GM21576 (cell line): Measurements from ENCODE around the gene UNC5C.
"Not testable (repeated sequence)": the region's sequence is repeated elsewhere in the genome, so short reads cannot be mapped to it uniquely, and the experiment has no call there.

Experiments used
- ATAC-seq: cut with Tn5 transposase; IDR thresholded peaks from one replicate; pipeline ENCODE4 v1.9.1; 2021; ENCODE audit warnings: mild to moderate bottlenecking, moderate library complexity; ENCODE audit not compliant: unreplicated experiment

The UNC5C gene

GRCh38 chr4:95151255-95151654 is 397.5 kb downstream of the UNC5C start:
- no peak for ATAC-seq

DNA sequence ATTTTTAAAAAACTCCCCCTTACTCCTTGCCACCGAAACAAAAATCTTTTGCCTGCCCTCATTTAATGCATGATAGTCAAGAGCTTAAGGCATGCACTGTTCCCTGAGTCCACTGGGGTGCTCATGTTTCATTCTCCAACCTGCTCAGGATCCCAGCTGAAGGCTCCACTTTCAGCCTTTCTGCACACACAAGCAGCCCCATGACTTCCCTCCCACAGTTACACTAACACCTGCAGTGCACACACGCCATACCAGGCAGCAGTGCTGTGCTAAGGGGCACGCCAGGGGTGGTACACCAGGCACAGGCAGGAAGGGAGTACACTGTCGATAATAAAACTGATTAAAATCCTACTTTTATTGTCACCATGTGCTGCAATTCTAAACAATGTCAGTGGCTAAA is 405.8 kb downstream of the UNC5C start:
- ATAC-seq: no peak

DNA sequence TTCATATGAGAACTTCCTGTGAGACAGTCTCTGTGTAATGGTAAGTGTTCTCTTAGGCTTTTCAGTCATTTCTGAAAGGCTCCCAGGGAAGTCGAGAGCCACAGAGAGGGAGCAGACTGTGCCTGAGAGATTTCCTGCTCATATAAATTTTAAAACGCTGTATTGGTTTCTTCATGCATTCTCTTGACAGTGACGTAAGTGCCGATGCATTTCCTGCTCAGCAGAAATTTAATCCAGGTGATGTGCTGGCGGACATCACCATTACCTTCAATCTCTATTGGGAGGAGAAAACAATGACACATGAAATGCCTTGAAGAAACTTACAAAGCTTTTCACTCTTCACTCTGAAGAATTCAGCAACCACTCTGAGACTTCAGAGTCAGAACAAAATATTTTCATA is 407.4 kb downstream of the UNC5C start:
- ATAC-seq: no peak

- not testable (repeated sequence) for ATAC-seq
Observed at GRCh38 chr4:95139424-95139823, 409.3 kb downstream of the UNC5C start.

DNA sequence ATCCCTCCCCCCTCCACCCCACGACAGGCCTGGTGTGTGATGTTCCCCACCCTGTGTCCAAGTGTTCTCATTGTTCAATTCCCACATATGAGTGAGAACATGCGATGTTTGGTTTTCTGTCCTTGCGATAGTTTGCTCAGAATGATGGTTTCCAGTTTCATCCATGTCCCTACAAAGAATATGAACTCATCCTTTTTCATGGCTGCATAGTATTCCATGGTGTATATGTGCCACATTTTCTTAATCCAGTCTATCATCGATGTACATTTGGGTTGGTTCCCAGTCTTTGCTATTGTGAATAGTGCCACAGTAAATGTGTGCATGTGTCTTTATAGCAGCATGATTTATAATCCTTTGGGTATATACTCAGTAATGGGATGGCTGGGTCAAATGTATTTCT is 414.8 kb downstream of the UNC5C start:
- ATAC-seq: not testable (repeated sequence)

DNA sequence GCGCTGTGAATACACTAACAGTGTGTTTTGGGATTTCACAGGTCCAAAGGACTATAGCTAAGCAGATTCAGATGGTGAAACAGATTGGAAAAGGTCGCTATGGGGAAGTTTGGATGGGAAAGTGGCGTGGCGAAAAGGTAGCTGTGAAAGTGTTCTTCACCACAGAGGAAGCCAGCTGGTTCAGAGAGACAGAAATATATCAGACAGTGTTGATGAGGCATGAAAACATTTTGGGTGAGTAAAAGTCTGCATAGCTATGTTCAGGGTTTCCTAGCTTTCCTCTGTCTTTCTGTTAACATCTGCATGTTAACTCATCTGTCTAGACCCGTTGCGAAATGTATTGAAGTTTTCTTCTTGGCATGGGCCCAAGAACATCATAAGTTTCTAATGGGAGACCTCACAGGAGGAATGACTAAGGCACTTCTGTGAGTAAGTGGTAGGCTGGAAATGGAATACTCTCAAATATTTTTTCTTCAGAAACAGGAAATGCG is 418.9 kb downstream of the UNC5C start:
- no peak for ATAC-seq

- no peak for ATAC-seq
Observed at GRCh38 chr4:95129031-95129430, 419.7 kb downstream of the UNC5C start.

- no peak for ATAC-seq
Observed at GRCh38 chr4:95124906-95125504, 423.8 kb downstream of the UNC5C start.

DNA sequence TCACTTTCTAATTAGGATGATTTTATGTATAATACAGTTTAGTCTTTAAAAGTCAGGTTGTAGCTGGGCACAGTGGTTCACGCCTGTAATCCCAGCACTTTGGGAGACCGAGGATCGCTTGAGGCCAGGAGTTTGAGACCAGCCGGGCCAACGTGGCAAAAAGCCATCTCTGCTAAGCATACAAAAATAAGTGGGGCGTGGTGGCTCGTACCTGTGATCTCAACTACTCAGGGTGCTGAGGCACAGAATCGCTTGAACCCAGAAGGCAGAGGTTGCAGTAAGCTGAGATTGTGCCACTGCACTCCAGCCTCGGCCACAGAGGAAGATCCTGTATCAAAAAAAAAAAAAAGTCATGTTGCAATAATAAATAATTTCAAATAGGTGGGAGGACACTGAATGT is 426.8 kb downstream of the UNC5C start:
- ATAC-seq: no peak

GRCh38 chr4:95120456-95120855 is 428.3 kb downstream of the UNC5C start:
- no peak for ATAC-seq

- ATAC-seq: no peak
Observed at GRCh38 chr4:95118497-95118896, 430.3 kb downstream of the UNC5C start.

GRCh38 chr4:95114521-95114920 is 434.3 kb downstream of the UNC5C start:
- ATAC-seq: no peak
